HEK293T (cell line): ENCODE data around the gene SLC9A9.

ENCODE experiments used
- CTCF ChIA-PET: fragments of 350-600 bp; formaldehyde crosslinking; extraction: SDS; loops from one replicate; lab custom pipeline; 2021; ENCODE audit warnings: antibody characterized with exemption, inconsistent platforms; lab: Yijun Ruan, JAX
- POLR2A ChIA-PET: fragments of 350-600 bp; formaldehyde crosslinking; extraction: SDS; loops from one replicate; lab custom pipeline; 2020; ENCODE audit warnings: antibody characterized with exemption, inconsistent platforms; lab: Yijun Ruan, JAX
- DNase-seq: peaks from one replicate; pipeline ENCODE4 v3.0.0; 2012; ENCODE audit warnings: mixed read lengths; ENCODE audit errors: extremely low spot score
- ARNT ChIP-seq: fragments of 450-650 bp; IDR thresholded peaks from 2 replicates; pipeline ENCODE4 v1.6.1; 2017; ENCODE audit warnings: mild to moderate bottlenecking
- BHLHE40 ChIP-seq: fragments of 450-650 bp; IDR thresholded peaks from 2 replicates; pipeline ENCODE4 v1.6.1; 2016; ENCODE audit warnings: mild to moderate bottlenecking, moderate library complexity, borderline replicate concordance
- CTBP1 ChIP-seq: fragments of 450-650 bp; IDR thresholded peaks from 2 replicates; pipeline ENCODE4 v1.6.1; 2016; ENCODE audit warnings: borderline replicate concordance
- ELF4 ChIP-seq: fragments of 450-650 bp; IDR thresholded peaks from 2 replicates; pipeline ENCODE4 v1.6.1; 2017; ENCODE audit warnings: antibody characterized with exemption
- FOXA1 ChIP-seq: fragments of 450-650 bp; IDR thresholded peaks from 2 replicates; pipeline ENCODE4 v1.6.1; 2016; ENCODE audit warnings: mild to moderate bottlenecking
- FOXK2 ChIP-seq: fragments of 450-650 bp; IDR thresholded peaks from 2 replicates; pipeline ENCODE4 v1.6.1; 2016; ENCODE audit warnings: mild to moderate bottlenecking
- FOXM1 ChIP-seq: fragments of 450-650 bp; IDR thresholded peaks from 2 replicates; pipeline ENCODE4 v1.6.1; 2017; ENCODE audit warnings: mild to moderate bottlenecking, borderline replicate concordance
- HDGF ChIP-seq: fragments of 450-650 bp; IDR thresholded peaks from 2 replicates; pipeline ENCODE4 v1.6.1; 2017; ENCODE audit warnings: antibody characterized with exemption, borderline replicate concordance
- L3MBTL2 ChIP-seq: fragments of 450-650 bp; conservative IDR thresholded peaks from 2 replicates; pipeline ENCODE4 v1.6.1; 2016; ENCODE audit warnings: mild to moderate bottlenecking
- LEF1 ChIP-seq: fragments of 450-650 bp; IDR thresholded peaks from 2 replicates; pipeline ENCODE4 v1.6.1; 2017; ENCODE audit warnings: mild to moderate bottlenecking, borderline replicate concordance
- NFRKB ChIP-seq: fragments of 450-650 bp; IDR thresholded peaks from 2 replicates; pipeline ENCODE4 v1.6.1; 2016; ENCODE audit warnings: mild to moderate bottlenecking, moderate library complexity
- SP1 ChIP-seq: fragments of 450-650 bp; IDR thresholded peaks from 2 replicates; pipeline ENCODE4 v1.6.1; 2017
- SUZ12 ChIP-seq: fragments of 450-650 bp; IDR thresholded peaks from 2 replicates; pipeline ENCODE4 v1.6.1; 2016; ENCODE audit warnings: mild to moderate bottlenecking
- TARDBP ChIP-seq: fragments of 450-650 bp; IDR thresholded peaks from 2 replicates; pipeline ENCODE4 v1.6.1; 2016
- ZNF384 ChIP-seq: fragments of 450-650 bp; IDR thresholded peaks from 2 replicates; pipeline ENCODE4 v1.6.1; 2016
- TF ChIP-seq, protein P1 (sequence below): fragments of 450-650 bp; IDR thresholded peaks from 2 replicates; pipeline ENCODE4 v1.6.1; 2016

SLC9A9 gene

DNA sequence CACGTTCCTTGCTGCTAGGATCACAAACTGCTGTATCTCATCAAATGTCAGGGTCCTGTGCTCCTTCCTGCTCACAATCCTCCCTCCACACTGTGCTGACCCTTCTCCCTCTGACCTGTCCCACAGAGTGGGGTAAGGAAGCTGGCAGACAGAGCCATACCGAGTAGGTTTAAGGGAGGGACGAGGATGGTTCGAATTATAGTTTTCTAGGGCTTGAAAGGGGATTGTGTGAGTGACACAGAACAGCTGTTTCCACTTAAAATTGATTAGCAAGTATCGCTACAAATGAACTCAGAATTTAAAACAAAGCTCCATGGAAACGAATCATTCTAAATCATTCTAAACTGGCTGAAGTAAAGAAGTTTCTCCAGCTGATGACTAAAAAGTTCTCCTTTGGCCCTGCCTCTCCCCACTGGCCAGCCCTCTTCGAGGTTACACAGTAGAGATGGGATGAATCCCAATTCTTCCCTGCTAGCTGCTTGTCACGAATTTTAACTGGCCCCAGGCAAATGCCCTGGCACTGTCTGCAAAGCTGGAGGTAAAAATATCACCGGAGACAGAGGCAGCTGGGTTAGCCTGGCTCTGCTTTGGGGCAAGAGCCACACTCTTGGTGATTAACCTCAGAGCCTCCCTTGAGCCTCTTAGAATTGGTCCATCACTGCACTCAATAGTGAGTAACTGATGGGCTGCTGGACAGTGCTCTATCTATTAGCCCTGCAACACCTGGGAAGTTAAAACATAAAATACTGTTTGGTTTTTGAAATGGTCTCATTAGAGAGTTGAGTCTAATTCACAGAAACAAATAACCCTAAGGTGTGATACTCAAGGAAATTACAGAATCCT, 533.8 kb downstream of the SLC9A9 start:
- POLR2A ChIA-PET, result no interaction called here
- TF ChIP-seq SUZ12 (no peak), TARDBP (no peak), ELF4 (no peak), FOXA1 (no peak), LEF1 (no peak), ZNF384 (no peak), NFRKB (no peak), FOXK2 (no peak), CTBP1 (no peak), SP1 (no peak), BHLHE40 (no peak), ARNT (no peak), FOXM1 (no peak), L3MBTL2 (no peak), HDGF (no peak)
- TF ChIP-seq, protein P1, sequence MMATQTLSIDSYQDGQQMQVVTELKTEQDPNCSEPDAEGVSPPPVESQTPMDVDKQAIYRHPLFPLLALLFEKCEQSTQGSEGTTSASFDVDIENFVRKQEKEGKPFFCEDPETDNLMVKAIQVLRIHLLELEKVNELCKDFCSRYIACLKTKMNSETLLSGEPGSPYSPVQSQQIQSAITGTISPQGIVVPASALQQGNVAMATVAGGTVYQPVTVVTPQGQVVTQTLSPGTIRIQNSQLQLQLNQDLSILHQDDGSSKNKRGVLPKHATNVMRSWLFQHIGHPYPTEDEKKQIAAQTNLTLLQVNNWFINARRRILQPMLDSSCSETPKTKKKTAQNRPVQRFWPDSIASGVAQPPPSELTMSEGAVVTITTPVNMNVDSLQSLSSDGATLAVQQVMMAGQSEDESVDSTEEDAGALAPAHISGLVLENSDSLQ, result no peak
- CTCF ChIA-PET, result no interaction called here
- no peak for DNase-seq

DNA sequence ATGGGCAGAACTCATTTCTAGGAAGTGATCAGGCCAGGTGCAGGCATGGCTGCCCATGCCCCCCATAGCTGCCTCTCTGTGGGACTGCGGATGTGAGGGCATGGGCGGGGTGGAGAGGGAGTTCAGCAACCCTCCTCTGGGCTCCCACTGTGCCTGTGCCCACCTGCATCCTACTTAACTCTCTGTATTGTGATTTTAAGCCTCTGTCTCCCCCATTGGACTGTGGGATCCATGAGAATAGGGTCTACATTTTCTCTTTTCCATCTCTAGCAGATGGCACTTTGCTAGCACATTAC, 534.4 kb downstream of the SLC9A9 start:
- no peak for TF ChIP-seq FOXM1
- CTCF ChIA-PET, result no interaction called here
- POLR2A ChIA-PET, result no interaction called here
- no peak for DNase-seq

DNA sequence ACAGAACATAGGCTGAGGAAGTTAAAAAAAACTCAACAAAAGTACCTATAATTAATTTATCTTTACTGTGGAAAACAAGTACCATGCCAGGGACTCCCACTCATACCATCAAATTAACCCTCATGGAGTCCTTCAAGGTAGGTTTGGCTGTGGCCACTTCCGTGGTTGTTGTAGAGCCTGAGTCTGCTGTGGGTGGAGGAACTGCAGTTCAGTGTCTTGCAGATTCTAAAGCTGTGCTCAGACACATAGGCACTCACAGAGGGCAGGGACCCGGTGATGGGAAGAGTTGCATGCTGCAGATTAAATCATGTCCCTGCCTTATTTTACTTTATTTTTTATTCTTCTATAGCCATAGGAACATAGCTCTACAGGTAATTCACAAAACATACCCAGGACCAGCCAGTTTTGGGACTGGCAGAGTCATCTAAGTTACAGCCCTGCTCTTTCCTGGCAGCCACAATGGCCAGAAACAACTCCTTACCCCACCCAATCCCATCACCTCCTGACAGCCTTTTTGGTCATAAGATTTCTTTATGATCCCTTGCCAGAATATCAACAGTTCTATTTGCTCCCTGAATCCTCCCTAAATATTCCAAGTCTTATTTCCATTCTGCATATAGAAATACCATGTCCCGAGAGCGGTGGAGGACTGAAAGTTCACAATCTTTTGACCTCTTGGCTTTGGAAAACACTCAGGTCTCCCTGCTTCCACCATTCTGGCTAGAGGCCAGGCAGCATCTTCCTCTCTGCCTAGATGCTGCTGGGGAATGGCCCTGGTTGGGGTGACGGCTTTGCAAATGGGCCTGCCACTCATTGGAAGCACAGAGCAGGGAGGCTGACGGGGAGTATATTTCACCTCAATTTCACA, 535.0 kb downstream of the SLC9A9 start:
- CTCF ChIA-PET, result no interaction called here
- TF ChIP-seq ELF4 (no peak), BHLHE40 (no peak), SP1 (no peak), FOXM1 (no peak), LEF1 (no peak)
- no peak for DNase-seq

DNA sequence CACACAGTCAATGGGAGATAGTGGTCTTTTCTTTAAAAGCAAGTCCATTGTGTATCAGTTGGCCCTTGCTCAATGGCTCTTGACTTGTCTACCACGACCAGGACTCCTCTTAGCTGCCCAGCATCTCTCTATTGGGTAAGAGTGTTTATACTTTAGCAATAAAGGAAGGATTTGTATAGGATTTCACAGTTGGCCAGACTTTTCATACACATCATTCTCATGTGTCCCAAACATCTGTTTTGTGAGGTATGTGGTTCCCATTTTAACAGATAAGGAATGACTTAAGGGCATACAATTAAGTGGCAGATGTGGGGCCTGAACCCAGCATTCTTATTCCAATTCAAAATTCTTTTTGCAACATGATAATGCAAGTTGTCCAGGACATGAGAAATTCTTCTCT, 537.2 kb downstream of the SLC9A9 start:
- ChIA-PET POLR2A (no interaction called here), CTCF (no interaction called here)
- TF ChIP-seq CTBP1 (no peak), LEF1 (no peak), SUZ12 (no peak), ELF4 (no peak), FOXA1 (no peak), NFRKB (no peak), L3MBTL2 (no peak), ZNF384 (no peak), FOXM1 (no peak), HDGF (no peak), ARNT (no peak), FOXK2 (no peak), BHLHE40 (no peak), SP1 (no peak), TARDBP (no peak)
- TF ChIP-seq, protein P1, result no peak
- DNase-seq, result no peak

More for the DNA sequence above, 535.0 kb downstream of the SLC9A9 start:
- POLR2A ChIA-PET, result no interaction called here

DNA sequence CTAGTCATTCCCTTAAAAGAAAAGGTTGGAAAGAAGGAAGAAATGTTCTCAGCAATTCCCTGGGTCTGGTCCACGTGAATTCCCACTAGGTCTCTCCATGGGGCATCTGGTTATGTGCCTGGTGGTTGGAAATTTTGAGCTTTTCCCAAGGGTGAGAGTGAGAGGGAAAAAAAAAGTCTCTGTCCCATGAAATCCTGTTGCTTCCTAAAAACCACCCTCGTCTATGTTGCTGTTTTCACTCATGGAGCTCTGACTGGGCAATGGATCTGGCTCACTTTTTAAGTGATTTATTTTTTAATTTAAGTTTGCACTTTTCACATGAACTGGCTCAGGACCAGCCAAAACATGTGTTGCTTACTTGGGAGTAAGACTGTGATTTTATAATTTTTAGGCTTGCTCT, 538.6 kb downstream of the SLC9A9 start:
- no peak for DNase-seq
- ChIA-PET CTCF (interaction anchor here (0.7 kb wide), 1 partner anchor 122 kb away, joined by 4 read pairs; no protein-coding TSS in a partner anchor), POLR2A (no interaction called here)
- TF ChIP-seq, protein P1, result no peak
- no peak for TF ChIP-seq FOXA1
- no peak for TF ChIP-seq ELF4
- no peak for TF ChIP-seq TARDBP
- no peak for TF ChIP-seq SP1
- no peak for TF ChIP-seq LEF1
- TF ChIP-seq ARNT, result no peak
- no peak for TF ChIP-seq BHLHE40
- TF ChIP-seq SUZ12, result no peak
- no peak for TF ChIP-seq ZNF384
- TF ChIP-seq FOXM1, result no peak
- no peak for TF ChIP-seq CTBP1
- TF ChIP-seq FOXK2, result no peak
- TF ChIP-seq L3MBTL2, result no peak
- no peak for TF ChIP-seq NFRKB
- no peak for TF ChIP-seq HDGF

DNA sequence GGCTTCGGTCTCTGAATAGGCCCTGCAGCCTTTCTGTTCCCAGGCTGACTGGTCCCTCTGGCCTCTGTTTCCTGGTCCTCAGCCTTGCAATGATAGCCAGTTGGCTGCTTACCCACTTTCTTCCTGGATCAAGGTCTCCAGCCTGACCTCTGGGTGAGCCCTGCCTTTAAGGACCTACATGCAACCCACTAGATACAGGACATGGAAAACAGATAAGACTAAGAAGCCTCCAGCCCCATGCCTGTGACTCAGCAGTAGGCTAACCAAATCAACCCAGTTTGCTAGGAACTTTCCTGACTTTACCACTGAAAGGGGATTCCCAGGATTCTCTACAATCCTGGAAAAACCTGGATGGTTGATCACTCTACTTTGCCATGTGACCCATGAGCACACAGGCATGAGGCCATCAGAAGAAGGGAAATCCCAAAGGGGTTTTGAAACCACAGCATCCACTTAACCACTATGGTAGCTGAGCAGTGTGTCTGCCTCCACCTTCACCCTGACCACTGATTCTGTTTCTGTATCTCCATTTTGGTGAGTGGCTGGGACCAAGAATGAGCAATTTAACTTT, 540.6 kb downstream of the SLC9A9 start:
- POLR2A ChIA-PET, result no interaction called here
- TF ChIP-seq FOXA1, result no peak
- TF ChIP-seq ELF4, result no peak
- TF ChIP-seq, protein P1, result no peak
- TF ChIP-seq ZNF384, result no peak
- no peak for TF ChIP-seq TARDBP
- no peak for TF ChIP-seq SP1
- no peak for TF ChIP-seq FOXK2
- no peak for TF ChIP-seq FOXM1
- no peak for TF ChIP-seq CTBP1
- TF ChIP-seq BHLHE40, result no peak
- TF ChIP-seq NFRKB, result no peak
- TF ChIP-seq L3MBTL2, result no peak
- TF ChIP-seq SUZ12, result no peak
- TF ChIP-seq LEF1, result no peak
- no peak for TF ChIP-seq ARNT
- no peak for TF ChIP-seq HDGF
- CTCF ChIA-PET, result no interaction called here
- DNase-seq, result no peak
